GM12873 (cell line): Measurements from ENCODE around the gene EPB41L2.

Source experiments
- TF ChIP-seq, protein P1 (sequence below): IDR thresholded peaks from 2 replicates; pipeline ENCODE4 v1.5.1; 2012; ENCODE audit warnings: low read depth, mild to moderate bottlenecking, moderate library complexity, low read length, control low read depth; ENCODE audit not compliant: insufficient read depth; ENCODE audit errors: missing control alignments

Gene EPB41L2

GRCh38 chr6:131051341-131051740 lies 11.7 kb downstream of the EPB41L2 start:
- TF ChIP-seq, protein P1, sequence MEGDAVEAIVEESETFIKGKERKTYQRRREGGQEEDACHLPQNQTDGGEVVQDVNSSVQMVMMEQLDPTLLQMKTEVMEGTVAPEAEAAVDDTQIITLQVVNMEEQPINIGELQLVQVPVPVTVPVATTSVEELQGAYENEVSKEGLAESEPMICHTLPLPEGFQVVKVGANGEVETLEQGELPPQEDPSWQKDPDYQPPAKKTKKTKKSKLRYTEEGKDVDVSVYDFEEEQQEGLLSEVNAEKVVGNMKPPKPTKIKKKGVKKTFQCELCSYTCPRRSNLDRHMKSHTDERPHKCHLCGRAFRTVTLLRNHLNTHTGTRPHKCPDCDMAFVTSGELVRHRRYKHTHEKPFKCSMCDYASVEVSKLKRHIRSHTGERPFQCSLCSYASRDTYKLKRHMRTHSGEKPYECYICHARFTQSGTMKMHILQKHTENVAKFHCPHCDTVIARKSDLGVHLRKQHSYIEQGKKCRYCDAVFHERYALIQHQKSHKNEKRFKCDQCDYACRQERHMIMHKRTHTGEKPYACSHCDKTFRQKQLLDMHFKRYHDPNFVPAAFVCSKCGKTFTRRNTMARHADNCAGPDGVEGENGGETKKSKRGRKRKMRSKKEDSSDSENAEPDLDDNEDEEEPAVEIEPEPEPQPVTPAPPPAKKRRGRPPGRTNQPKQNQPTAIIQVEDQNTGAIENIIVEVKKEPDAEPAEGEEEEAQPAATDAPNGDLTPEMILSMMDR: no peak

DNA sequence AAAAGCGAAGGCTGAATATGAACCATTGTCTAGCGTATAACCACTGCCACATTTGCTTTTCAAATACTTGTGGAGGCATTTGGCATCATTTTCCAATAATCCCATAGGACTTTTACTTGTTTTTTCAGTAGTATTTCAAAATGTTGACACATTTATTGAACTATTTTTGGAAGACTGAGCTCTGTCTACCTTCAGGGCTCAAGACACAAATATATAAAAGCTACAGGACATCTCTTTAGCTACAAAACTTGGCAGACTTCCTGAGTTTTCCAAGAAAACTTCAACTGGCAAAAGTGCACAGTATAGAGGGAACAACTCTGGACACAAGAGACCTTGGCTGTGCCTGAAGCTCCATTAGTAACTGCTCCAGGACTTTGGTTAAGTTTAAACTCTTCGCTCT lies 13.4 kb downstream of the EPB41L2 start:
- TF ChIP-seq, protein P1: no peak

DNA sequence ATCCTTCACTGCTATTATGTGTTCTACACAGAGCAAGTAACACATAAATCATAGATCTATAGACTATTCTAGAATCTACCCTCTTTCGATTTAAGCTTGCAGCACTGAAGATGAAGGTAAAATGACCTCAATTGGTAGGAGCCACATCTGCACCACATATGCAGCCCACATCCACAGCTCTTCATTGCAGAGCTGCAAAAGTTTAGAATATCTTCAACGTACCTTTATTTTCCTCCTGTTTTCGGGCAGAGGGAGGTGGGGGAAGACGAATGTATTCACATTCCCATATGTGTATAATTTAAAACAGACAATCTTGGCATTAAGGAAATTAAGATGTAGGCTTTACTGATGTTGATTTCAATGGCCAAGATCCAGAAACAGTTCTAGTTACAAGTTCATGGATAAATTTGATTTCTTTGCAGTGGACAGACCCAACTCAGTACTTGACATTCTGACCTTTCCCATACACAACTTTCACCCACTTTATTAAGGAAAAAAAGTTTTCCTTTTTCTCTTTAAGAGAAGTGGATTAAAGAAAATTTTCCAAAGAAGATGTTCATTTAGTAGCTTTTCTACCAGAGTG lies 14.0 kb downstream of the EPB41L2 start:
- TF ChIP-seq, protein P1: no peak

GRCh38 chr6:131048459-131048858 lies 14.6 kb downstream of the EPB41L2 start:
- TF ChIP-seq, protein P1: no peak

DNA sequence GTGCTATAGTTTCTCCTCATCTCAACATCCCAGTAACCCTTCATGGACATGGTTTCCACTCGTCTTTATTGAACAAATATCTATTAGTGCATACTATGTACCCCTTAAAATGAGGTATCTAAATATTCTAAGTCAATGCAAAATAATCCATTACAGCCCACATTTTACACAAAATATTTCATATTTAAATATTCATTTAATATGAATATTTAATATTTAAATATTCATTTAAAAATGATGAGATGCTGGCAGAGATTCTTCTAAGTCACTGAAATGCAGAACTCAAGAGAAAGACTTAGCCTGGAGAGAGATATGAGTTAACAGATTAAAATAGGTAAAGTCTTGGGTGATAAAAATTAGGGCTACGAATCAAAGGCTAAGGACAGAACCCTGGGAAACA lies 17.9 kb downstream of the EPB41L2 start:
- TF ChIP-seq, protein P1: no peak

GRCh38 chr6:131043902-131044447 lies 19.1 kb downstream of the EPB41L2 start:
- TF ChIP-seq, protein P1: no peak

GRCh38 chr6:131042664-131043063 lies 20.4 kb downstream of the EPB41L2 start:
- TF ChIP-seq, protein P1: no peak

DNA sequence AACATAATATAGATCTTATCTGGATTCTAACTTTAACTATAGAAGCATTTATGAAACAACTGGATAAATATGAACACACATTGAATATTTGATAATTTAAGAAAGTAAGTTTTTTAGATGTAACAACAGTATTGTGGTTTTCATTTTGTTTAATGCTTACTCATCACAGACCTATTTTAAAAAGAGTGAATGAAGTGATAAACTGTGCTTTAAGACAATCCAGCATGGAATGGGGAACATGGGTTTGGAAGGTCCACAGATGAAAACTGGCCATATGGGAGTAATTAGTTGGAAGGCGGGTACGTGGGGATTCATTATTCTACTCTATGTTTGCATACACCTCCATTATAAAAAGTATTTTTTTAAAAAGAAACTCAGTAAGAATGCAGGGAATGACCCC lies 21.2 kb downstream of the EPB41L2 start:
- TF ChIP-seq, protein P1: no peak
